Neural cell (in vitro differentiated cells): ENCODE results near the gene TRMT2A.

ENCODE experiments used
- EP300 ChIP-seq: fragments of 450-650 bp; conservative IDR thresholded peaks from 2 replicates; pipeline ENCODE4 v1.6.1; 2014; ENCODE audit warnings: antibody characterized with exemption, mild to moderate bottlenecking, moderate library complexity; ENCODE audit not compliant: poor library complexity, severe bottlenecking
- EZH2 ChIP-seq: fragments of 200-600, 300-800 bp; shearing (Covaris generic), sonication (generic); IDR thresholded peaks from 2 replicates; pipeline ENCODE4 v1.6.1; 2014; ENCODE audit warnings: antibody characterized with exemption, low read length, borderline replicate concordance, mild to moderate bottlenecking; ENCODE audit not compliant: insufficient read depth, poor library complexity, severe bottlenecking
- POLR2AphosphoS5 ChIP-seq: IDR thresholded peaks from 2 replicates; pipeline ENCODE4 v1.6.1; 2012
- TF ChIP-seq, protein P1 (sequence below): fragments of 450-650 bp; IDR thresholded peaks from 2 replicates; pipeline ENCODE4 v1.5.1; 2014; ENCODE audit warnings: antibody characterized with exemption, mild to moderate bottlenecking, moderate library complexity; ENCODE audit not compliant: poor library complexity, severe bottlenecking
- TF ChIP-seq, protein P2 (sequence below): IDR thresholded peaks from 2 replicates; pipeline ENCODE4 v1.6.1; 2012; ENCODE audit warnings: borderline replicate concordance

- TF ChIP-seq, protein P1, sequence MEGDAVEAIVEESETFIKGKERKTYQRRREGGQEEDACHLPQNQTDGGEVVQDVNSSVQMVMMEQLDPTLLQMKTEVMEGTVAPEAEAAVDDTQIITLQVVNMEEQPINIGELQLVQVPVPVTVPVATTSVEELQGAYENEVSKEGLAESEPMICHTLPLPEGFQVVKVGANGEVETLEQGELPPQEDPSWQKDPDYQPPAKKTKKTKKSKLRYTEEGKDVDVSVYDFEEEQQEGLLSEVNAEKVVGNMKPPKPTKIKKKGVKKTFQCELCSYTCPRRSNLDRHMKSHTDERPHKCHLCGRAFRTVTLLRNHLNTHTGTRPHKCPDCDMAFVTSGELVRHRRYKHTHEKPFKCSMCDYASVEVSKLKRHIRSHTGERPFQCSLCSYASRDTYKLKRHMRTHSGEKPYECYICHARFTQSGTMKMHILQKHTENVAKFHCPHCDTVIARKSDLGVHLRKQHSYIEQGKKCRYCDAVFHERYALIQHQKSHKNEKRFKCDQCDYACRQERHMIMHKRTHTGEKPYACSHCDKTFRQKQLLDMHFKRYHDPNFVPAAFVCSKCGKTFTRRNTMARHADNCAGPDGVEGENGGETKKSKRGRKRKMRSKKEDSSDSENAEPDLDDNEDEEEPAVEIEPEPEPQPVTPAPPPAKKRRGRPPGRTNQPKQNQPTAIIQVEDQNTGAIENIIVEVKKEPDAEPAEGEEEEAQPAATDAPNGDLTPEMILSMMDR = no peak
- TF ChIP-seq POLR2AphosphoS5 (no peak), EP300 (no peak), EZH2 (no peak)
- TF ChIP-seq, protein P2, sequence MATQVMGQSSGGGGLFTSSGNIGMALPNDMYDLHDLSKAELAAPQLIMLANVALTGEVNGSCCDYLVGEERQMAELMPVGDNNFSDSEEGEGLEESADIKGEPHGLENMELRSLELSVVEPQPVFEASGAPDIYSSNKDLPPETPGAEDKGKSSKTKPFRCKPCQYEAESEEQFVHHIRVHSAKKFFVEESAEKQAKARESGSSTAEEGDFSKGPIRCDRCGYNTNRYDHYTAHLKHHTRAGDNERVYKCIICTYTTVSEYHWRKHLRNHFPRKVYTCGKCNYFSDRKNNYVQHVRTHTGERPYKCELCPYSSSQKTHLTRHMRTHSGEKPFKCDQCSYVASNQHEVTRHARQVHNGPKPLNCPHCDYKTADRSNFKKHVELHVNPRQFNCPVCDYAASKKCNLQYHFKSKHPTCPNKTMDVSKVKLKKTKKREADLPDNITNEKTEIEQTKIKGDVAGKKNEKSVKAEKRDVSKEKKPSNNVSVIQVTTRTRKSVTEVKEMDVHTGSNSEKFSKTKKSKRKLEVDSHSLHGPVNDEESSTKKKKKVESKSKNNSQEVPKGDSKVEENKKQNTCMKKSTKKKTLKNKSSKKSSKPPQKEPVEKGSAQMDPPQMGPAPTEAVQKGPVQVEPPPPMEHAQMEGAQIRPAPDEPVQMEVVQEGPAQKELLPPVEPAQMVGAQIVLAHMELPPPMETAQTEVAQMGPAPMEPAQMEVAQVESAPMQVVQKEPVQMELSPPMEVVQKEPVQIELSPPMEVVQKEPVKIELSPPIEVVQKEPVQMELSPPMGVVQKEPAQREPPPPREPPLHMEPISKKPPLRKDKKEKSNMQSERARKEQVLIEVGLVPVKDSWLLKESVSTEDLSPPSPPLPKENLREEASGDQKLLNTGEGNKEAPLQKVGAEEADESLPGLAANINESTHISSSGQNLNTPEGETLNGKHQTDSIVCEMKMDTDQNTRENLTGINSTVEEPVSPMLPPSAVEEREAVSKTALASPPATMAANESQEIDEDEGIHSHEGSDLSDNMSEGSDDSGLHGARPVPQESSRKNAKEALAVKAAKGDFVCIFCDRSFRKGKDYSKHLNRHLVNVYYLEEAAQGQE = no peak
Measured at GRCh38 chr22:20146777-20147176, 29.8 kb upstream of the TRMT2A start.
